Raji (cell line): ENCODE results near the gene PANX2.

Experiments
- POLR2A ChIP-seq: IDR thresholded peaks from 2 replicates; pipeline ENCODE4 v1.6.1; 2011; ENCODE audit warnings: low read depth, low read length, control low read depth; ENCODE audit not compliant: insufficient read depth

PANX2 gene

GRCh38 chr22:50176850-50177536 lies 6.5 kb downstream of the PANX2 start:
- TF ChIP-seq POLR2A: no peak

GRCh38 chr22:50177537-50178470 lies 7.3 kb downstream of the PANX2 start:
- TF ChIP-seq POLR2A: no peak

GRCh38 chr22:50178471-50178864 lies 7.9 kb downstream of the PANX2 start:
- TF ChIP-seq POLR2A: no peak

GRCh38 chr22:50178871-50179869 lies 8.6 kb downstream of the PANX2 start:
- TF ChIP-seq POLR2A: no peak

GRCh38 chr22:50179937-50180726 lies 9.6 kb downstream of the PANX2 start:
- TF ChIP-seq POLR2A: no peak

GRCh38 chr22:50180727-50181521 lies 10.4 kb downstream of the PANX2 start:
- TF ChIP-seq POLR2A: no peak

- no peak for TF ChIP-seq POLR2A
Observed at GRCh38 chr22:50182176-50183081, 11.9 kb downstream of the PANX2 start.

- TF ChIP-seq POLR2A: no peak
Observed at GRCh38 chr22:50183141-50183971, 12.8 kb downstream of the PANX2 start.

GRCh38 chr22:50184004-50184901 lies 13.7 kb downstream of the PANX2 start:
- no peak for TF ChIP-seq POLR2A

GRCh38 chr22:50184902-50185374 lies 14.4 kb downstream of the PANX2 start:
- no peak for TF ChIP-seq POLR2A
